A375 (cell line): Measurements from ENCODE around the gene COLEC11. TPM values are rescaled to one million over a fixed set of nuclear protein-coding genes. Genes with fewer than 3 reads are reported as not detected.

Source experiments
- small RNA-seq: library from RNA; depleted of rRNA; stranded (forward); fragments of <200 nt; gene quantifications from one replicate; pipeline ENCODE3, GENCODE V24; 2014
- total RNA-seq: library from RNA; depleted of rRNA; stranded (reverse); fragments of >200 nt; shearing (Covaris generic); gene quantifications from 2 replicates; pipeline ENCODE4 v1.2.3, GENCODE V29; 2014; rRNA removed

The COLEC11 gene
- not detected in 2 replicates for total RNA-seq

GRCh38 chr2:3594493-3595281 lies at the start of gene COLEC11:
COLEC11 (plus strand) TSS chr2:3595112; CDS start chr2:3604341, 9,229 bp downstream.

GRCh38 chr2:3558205-3559014 lies 36.5 kb upstream of the COLEC11 start, which contains the start of gene RNASEH1:
RNASEH1 (minus strand) TSS chr2:3558333; CDS start chr2:3558260, 73 bp downstream.

GRCh38 chr2:3657881-3658280 lies 63.0 kb downstream of the COLEC11 start, which contains the start of gene ALLC:
ALLC (plus strand) TSS chr2:3658200; CDS start chr2:3671158, 12,958 bp downstream.

Small RNAs within 50 kb of the gene (small RNA-seq; reads per million reads assigned to genes)
- gene TMSB4XP2: not detected

Other genes starting within 250 kb of the COLEC11 start
- 70.4 and 77.9 TPM in 2 replicates for gene EIPR1, start 217.3 kb upstream of the COLEC11 start, total RNA-seq
- gene TRAPPC12, start 215.4 kb upstream of the COLEC11 start, total RNA-seq: 76.9 and 78.5 TPM in 2 replicates
- 41.9 and 45.1 TPM in 2 replicates for gene ADI1, start 75.6 kb upstream of the COLEC11 start, total RNA-seq
- gene RNASEH1, start 36.8 kb upstream of the COLEC11 start, total RNA-seq: 55.5 and 63.5 TPM in 2 replicates
- gene RPS7, start 19.9 kb upstream of the COLEC11 start, total RNA-seq: 2,479 and 3,095 TPM in 2 replicates
- gene ALLC, start 63.1 kb downstream of the COLEC11 start, total RNA-seq: 0.41 TPM in 1 of 2 replicates, not detected in the other
- gene DCDC2C, start 108.5 kb downstream of the COLEC11 start, total RNA-seq: not detected in 2 replicates